DMS79 treated with DMSO at 0.1 percent for 48 hours (cell line): Measurements from ENCODE around the gene CTNND2.
"Not testable (repeated sequence)": the region's sequence is repeated elsewhere in the genome, so short reads cannot be mapped to it uniquely, and the experiment has no call there.

Experiments
- DNase-seq: peaks from one replicate; lab custom pipeline; 2025; lab: John Stamatoyannopoulos, UW

CTNND2 gene

GRCh38 chr5:11679676-11680075 is 224.6 kb downstream of the CTNND2 start:
- DNase-seq: no peak

GRCh38 chr5:11675184-11675583 is 229.1 kb downstream of the CTNND2 start:
- DNase-seq: no peak

- DNase-seq: no peak
Measured at GRCh38 chr5:11672385-11673085, 231.7 kb downstream of the CTNND2 start.

GRCh38 chr5:11658376-11658775 is 245.9 kb downstream of the CTNND2 start:
- no peak for DNase-seq

- DNase-seq: no peak
Measured at GRCh38 chr5:11656916-11657315, 247.3 kb downstream of the CTNND2 start.

- no peak for DNase-seq
Measured at GRCh38 chr5:11655681-11656080, 248.6 kb downstream of the CTNND2 start.

- no peak for DNase-seq
Measured at GRCh38 chr5:11650936-11651335, 253.3 kb downstream of the CTNND2 start.

- DNase-seq: no peak
Measured at GRCh38 chr5:11646141-11646540, 258.1 kb downstream of the CTNND2 start.

- DNase-seq: no peak
Measured at GRCh38 chr5:11642438-11642837, 261.8 kb downstream of the CTNND2 start.

- DNase-seq: no peak
Measured at GRCh38 chr5:11640158-11640873, 263.9 kb downstream of the CTNND2 start.

- no peak for DNase-seq
Measured at GRCh38 chr5:11622785-11623184, 281.5 kb downstream of the CTNND2 start.

- DNase-seq: no peak
Measured at GRCh38 chr5:11620172-11620571, 284.1 kb downstream of the CTNND2 start.

- DNase-seq: no peak
Measured at GRCh38 chr5:11619339-11620024, 284.8 kb downstream of the CTNND2 start.

- DNase-seq: no peak
Measured at GRCh38 chr5:11617080-11617479, 287.2 kb downstream of the CTNND2 start.

- not testable (repeated sequence) for DNase-seq
Measured at GRCh38 chr5:11616624-11617023, 287.6 kb downstream of the CTNND2 start.

- no peak for DNase-seq
Measured at GRCh38 chr5:11611011-11611410, 293.2 kb downstream of the CTNND2 start.

GRCh38 chr5:11609570-11610303 is 294.5 kb downstream of the CTNND2 start:
- no peak for DNase-seq

- DNase-seq: no peak
Measured at GRCh38 chr5:11608530-11608929, 295.7 kb downstream of the CTNND2 start.

GRCh38 chr5:11607944-11608483 is 296.2 kb downstream of the CTNND2 start:
- no peak for DNase-seq

- DNase-seq: no peak
Measured at GRCh38 chr5:11602298-11602697, 301.9 kb downstream of the CTNND2 start.

- DNase-seq: no peak
Measured at GRCh38 chr5:11599499-11599898, 304.7 kb downstream of the CTNND2 start.

- no peak for DNase-seq
Measured at GRCh38 chr5:11596657-11597071, 307.6 kb downstream of the CTNND2 start.
